ENCODE measurements around the gene IDI1.
"Not testable (repeated sequence)": the region's sequence is repeated elsewhere in the genome, so short reads cannot be mapped to it uniquely, and the experiment has no call there.

IDI1 gene

DNA sequence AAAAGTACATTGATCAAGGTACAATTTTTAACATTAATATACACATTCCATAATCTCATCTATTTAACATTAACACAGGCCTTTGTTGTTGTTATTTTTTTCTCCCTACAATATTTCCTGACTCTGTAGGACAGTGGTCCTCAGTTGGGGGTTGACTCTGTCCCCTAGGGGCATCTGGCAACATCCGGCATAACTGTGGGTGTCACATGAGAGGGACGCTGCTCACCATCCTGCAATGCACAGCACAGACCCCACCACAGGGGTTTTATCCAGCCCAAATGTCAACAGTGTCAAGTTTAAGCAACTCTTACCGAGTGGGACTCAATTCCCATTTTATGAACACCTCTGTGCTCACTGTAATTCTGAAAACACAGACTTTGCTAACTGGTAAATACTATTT, 8.8 kb downstream of the IDI1 start:
- TF ChIP-seq, protein P1, sequence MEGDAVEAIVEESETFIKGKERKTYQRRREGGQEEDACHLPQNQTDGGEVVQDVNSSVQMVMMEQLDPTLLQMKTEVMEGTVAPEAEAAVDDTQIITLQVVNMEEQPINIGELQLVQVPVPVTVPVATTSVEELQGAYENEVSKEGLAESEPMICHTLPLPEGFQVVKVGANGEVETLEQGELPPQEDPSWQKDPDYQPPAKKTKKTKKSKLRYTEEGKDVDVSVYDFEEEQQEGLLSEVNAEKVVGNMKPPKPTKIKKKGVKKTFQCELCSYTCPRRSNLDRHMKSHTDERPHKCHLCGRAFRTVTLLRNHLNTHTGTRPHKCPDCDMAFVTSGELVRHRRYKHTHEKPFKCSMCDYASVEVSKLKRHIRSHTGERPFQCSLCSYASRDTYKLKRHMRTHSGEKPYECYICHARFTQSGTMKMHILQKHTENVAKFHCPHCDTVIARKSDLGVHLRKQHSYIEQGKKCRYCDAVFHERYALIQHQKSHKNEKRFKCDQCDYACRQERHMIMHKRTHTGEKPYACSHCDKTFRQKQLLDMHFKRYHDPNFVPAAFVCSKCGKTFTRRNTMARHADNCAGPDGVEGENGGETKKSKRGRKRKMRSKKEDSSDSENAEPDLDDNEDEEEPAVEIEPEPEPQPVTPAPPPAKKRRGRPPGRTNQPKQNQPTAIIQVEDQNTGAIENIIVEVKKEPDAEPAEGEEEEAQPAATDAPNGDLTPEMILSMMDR (IDR thresholded peaks at IDR 0.05; ENCODE audit: insufficient read depth, low read length, poor library complexity, severe bottlenecking): no peak
- H3K27me3 ChIP-seq (replicated peaks; ENCODE audit: control insufficient read depth, insufficient read depth, low read length): no peaks in the 10 kb centered on the region
- H3K4me3 ChIP-seq (replicated peaks; ENCODE audit: low read depth, low read length): no peak overlapping the region
- DNase-seq (ENCODE audit: extremely low read depth, insufficient read length): no peak
- H3K36me3 ChIP-seq (ENCODE audit: control insufficient read depth, insufficient read depth, low read length): peaks cover 4% of the 10 kb centered on the region

- not testable (repeated sequence) for DNase-seq (ENCODE audit: extremely low read depth, insufficient read length); H3K27me3 ChIP-seq (replicated peaks; ENCODE audit: control insufficient read depth, insufficient read depth, low read length); H3K36me3 ChIP-seq (ENCODE audit: control insufficient read depth, insufficient read depth, low read length); H3K4me3 ChIP-seq (replicated peaks; ENCODE audit: low read depth, low read length)
Observed at GRCh38 chr10:1038769-1039168, 10.2 kb downstream of the IDI1 start.

DNA sequence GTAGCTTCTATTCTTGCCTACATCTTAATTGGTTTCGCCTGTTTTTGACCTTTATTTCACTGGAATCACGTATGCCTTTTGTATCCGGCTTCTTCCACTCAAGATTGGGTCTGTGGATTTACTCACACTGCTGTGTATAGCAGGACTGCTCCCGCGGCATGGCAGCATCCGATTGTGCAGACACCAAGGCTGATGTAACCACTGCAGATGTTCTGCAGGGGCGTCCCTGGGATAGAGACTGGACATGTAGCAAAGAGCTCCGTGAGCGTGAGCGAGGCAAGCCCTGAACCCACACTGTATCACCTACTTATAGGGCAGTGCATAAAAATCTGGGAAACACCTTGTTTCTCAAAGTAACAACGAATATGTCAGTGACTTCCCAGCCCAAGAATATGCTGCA, 11.8 kb downstream of the IDI1 start:
- TF ChIP-seq, protein P1 (IDR thresholded peaks at IDR 0.05; ENCODE audit: insufficient read depth, low read length, poor library complexity, severe bottlenecking): no peak
- Histone ChIP-seq H3K36me3 (ENCODE audit: control insufficient read depth, insufficient read depth, low read length) (peaks cover 3% of the 10 kb centered on the region), H3K4me3 (replicated peaks; ENCODE audit: low read depth, low read length) (no peak overlapping the region), H3K27me3 (replicated peaks; ENCODE audit: control insufficient read depth, insufficient read depth, low read length) (no peaks in the 10 kb centered on the region)
- DNase-seq (ENCODE audit: extremely low read depth, insufficient read length): no peak

GRCh38 chr10:1036341-1036791, 12.6 kb downstream of the IDI1 start:
- peaks cover 3% of the 10 kb centered on the region for H3K36me3 ChIP-seq (ENCODE audit: control insufficient read depth, insufficient read depth, low read length)
- H3K27me3 ChIP-seq (replicated peaks; ENCODE audit: control insufficient read depth, insufficient read depth, low read length): no peaks in the 10 kb centered on the region
- H3K4me3 ChIP-seq (replicated peaks; ENCODE audit: low read depth, low read length): no peak overlapping the region
- DNase-seq (ENCODE audit: extremely low read depth, insufficient read length): peak; percentile 57
- TF ChIP-seq, protein P1 (IDR thresholded peaks at IDR 0.05; ENCODE audit: insufficient read depth, low read length, poor library complexity, severe bottlenecking): no peak

DNA sequence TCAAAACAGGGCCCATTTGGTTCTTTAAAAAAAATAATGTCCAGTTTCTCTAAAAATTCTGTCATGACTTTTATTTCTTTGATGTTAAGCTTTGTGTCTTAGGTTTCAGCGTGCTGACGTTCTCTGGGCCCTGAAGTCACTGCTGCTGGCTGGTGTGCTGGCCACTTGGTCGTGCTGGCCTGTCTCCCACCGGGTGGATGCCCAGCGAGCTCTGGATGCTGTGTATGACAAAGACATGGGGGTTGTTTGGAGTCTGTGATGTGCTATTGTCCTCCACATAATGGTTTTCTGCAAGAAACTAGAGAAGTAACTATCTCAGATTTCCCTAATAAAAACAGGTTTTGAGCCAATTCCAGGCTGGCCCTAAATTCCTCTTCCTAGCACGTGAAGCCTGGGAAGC, 13.7 kb downstream of the IDI1 start:
- DNase-seq (ENCODE audit: extremely low read depth, insufficient read length): no peak
- TF ChIP-seq, protein P1 (IDR thresholded peaks at IDR 0.05; ENCODE audit: insufficient read depth, low read length, poor library complexity, severe bottlenecking): no peak
- H3K27me3 ChIP-seq (replicated peaks; ENCODE audit: control insufficient read depth, insufficient read depth, low read length): no peaks in the 10 kb centered on the region
- peaks cover 2% of the 10 kb centered on the region for H3K36me3 ChIP-seq (ENCODE audit: control insufficient read depth, insufficient read depth, low read length)
- no peak overlapping the region for H3K4me3 ChIP-seq (replicated peaks; ENCODE audit: low read depth, low read length)

DNA sequence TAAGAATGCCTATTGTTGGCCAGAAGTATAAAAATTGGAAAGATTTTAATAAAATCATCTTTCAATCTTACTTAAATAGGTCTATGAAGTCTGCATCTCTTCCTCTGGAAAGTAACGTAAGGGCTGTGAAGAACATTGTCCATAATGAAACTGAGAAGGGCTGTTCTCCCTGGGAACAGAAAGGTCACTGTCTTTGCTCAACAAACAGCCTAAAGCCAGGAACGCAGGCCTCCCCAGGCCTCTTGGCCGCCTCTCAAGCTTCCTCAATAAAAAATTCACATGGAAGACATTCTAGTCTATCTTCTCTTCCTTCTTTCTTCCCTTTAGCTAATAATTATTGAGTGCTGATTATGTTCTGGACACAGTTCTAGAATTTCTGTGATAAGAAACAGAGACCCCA, 14.2 kb downstream of the IDI1 start:
- TF ChIP-seq, protein P1 (IDR thresholded peaks at IDR 0.05; ENCODE audit: insufficient read depth, low read length, poor library complexity, severe bottlenecking): no peak
- no peaks in the 10 kb centered on the region for H3K27me3 ChIP-seq (replicated peaks; ENCODE audit: control insufficient read depth, insufficient read depth, low read length)
- H3K4me3 ChIP-seq (replicated peaks; ENCODE audit: low read depth, low read length): no peak overlapping the region
- peaks cover 2% of the 10 kb centered on the region; the same call in 1 of the 2 replicates for H3K36me3 ChIP-seq (ENCODE audit: control insufficient read depth, insufficient read depth, low read length)
- DNase-seq (ENCODE audit: extremely low read depth, insufficient read length): no peak
